ENCODE results near the gene DICER1. TPM values are rescaled to one million over a fixed set of nuclear protein-coding genes. Genes with fewer than 3 reads are reported as not detected.

The DICER1 gene
- total and polyA plus RNA-seq, 2 donors (not counting 3 experiments of a cell fraction or from before 2014, with no cell fraction given): 8.3 to 43.6 TPM

DNA sequence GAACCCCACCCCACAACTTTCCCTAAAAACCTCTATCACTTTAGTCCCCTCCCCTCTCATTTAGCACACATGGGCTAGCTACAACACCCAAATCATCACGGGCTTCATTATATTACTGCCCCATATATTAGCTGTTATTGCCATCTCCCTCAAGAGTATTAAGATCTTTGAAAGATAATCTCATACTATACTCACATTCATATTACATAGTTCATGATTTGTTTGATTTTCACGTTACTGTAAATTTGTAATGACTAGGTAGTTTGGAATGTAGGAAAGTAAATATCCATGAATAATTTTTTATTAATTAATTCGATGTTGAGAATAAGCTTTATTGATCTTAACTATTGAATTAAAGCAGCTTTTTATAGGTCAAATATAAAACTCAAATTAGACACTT is 7.9 kb downstream of the DICER1 start:
- TF ChIP-seq JUN (IDR thresholded peaks at IDR 0.05; ENCODE audit: borderline replicate concordance, insufficient read depth, insufficient read length, low read depth) (no peak), POLR2A (IDR thresholded peaks at IDR 0.05; ENCODE audit: low read depth, low read length) (no peak), MYC (IDR thresholded peaks at IDR 0.05; ENCODE audit: low read depth, low read length) (no peak), EZH2 (IDR thresholded peaks at IDR 0.05; ENCODE audit: borderline replicate concordance, low read depth, low read length, severe bottlenecking) (no peak), FOS (IDR thresholded peaks at IDR 0.05; ENCODE audit: borderline replicate concordance, insufficient read depth, low read length) (no peak), GATA2 (IDR thresholded peaks at IDR 0.05; ENCODE audit: insufficient read depth, insufficient read length, low read depth, low read length) (no peak), POLR2AphosphoS5 (IDR thresholded peaks at IDR 0.05; ENCODE audit: insufficient read depth, low read depth, low read length) (no peak)
- TF ChIP-seq, protein P1, sequence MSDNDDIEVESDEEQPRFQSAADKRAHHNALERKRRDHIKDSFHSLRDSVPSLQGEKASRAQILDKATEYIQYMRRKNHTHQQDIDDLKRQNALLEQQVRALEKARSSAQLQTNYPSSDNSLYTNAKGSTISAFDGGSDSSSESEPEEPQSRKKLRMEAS (IDR thresholded peaks at IDR 0.05; ENCODE audit: insufficient read depth, insufficient read length): no peak
- TF ChIP-seq, protein P2, sequence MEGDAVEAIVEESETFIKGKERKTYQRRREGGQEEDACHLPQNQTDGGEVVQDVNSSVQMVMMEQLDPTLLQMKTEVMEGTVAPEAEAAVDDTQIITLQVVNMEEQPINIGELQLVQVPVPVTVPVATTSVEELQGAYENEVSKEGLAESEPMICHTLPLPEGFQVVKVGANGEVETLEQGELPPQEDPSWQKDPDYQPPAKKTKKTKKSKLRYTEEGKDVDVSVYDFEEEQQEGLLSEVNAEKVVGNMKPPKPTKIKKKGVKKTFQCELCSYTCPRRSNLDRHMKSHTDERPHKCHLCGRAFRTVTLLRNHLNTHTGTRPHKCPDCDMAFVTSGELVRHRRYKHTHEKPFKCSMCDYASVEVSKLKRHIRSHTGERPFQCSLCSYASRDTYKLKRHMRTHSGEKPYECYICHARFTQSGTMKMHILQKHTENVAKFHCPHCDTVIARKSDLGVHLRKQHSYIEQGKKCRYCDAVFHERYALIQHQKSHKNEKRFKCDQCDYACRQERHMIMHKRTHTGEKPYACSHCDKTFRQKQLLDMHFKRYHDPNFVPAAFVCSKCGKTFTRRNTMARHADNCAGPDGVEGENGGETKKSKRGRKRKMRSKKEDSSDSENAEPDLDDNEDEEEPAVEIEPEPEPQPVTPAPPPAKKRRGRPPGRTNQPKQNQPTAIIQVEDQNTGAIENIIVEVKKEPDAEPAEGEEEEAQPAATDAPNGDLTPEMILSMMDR (IDR thresholded peaks at IDR 0.05; ENCODE audit: extremely low read depth in 1 of 2, insufficient read depth in 1 of 2, low read depth in 1 of 2, low read length in 2 of 2): no peak
- no TSS peak for BruUV-seq (replicated peaks)
- no peak for FAIRE-seq
- H3K36me3 ChIP-seq (ENCODE audit: control insufficient read depth in 2 of 2, extremely low read depth in 1 of 2, insufficient read depth in 2 of 2, low read length in 2 of 2): no peaks in the 10 kb centered on the region
- H3K4me3 ChIP-seq (replicated peaks in 1 of 3; ENCODE audit: insufficient read depth in 1 of 3, low read depth in 1 of 3, low read length in 3 of 3): no peak overlapping the region
- no peaks in the 10 kb centered on the region for H3K4me1 ChIP-seq (ENCODE audit: control insufficient read depth, extremely low read depth, insufficient read depth, low read length)
- DNase-seq (ENCODE audit: low read depth, low spot score): no peak
- H4K20me1 ChIP-seq (replicated peaks; ENCODE audit: control insufficient read depth, extremely low read depth, insufficient read depth, low read length): peaks cover 19% of the 10 kb centered on the region
- CTCF ChIA-PET: interaction anchor here (0.9 to 1.0 kb wide), 2 partner anchors 25 to 34 kb away, joined by 3 to 4 read pairs; no protein-coding TSS in a partner anchor
- no peak overlapping the region for H3K4me2 ChIP-seq (ENCODE audit: insufficient read depth, low read length)
- no peaks in the 10 kb centered on the region for H3K9me1 ChIP-seq (replicated peaks; ENCODE audit: control insufficient read depth, extremely low read depth, insufficient read depth, low read length)
- no peaks in the 10 kb centered on the region for H3K27me3 ChIP-seq (ENCODE audit: control insufficient read depth in 2 of 2, insufficient read depth in 2 of 2, low read length in 2 of 2)
- H3K9ac ChIP-seq (replicated peaks; ENCODE audit: extremely low read depth, insufficient read depth, low read length): no peak overlapping the region
- peaks cover 96% of the 10 kb centered on the region for H3K79me2 ChIP-seq (ENCODE audit: control insufficient read depth, insufficient read depth, low read length)
- intact Hi-C loops (cut with micrococcal nuclease) (no loop called here), dilution Hi-C loops (cut with MboI; ENCODE audit: extremely low pct_ligation_motif_present, low sequenced_read_pairs) (no loop called here)
- POLR2A ChIA-PET: no interaction called here
- H3K9me3 ChIP-seq (replicated peaks; ENCODE audit: control insufficient read depth, insufficient read depth, low read length): no peaks in the 10 kb centered on the region
- no peak overlapping the region for H2AFZ ChIP-seq (ENCODE audit: low read depth, low read length)
- no peak overlapping the region for H3K27ac ChIP-seq (ENCODE audit: insufficient read depth, low read depth, low read length)
